DMS53 treated with DMSO at 0.1 percent for 48 hours (cell line): Measurements from ENCODE around the gene RAB11FIP3.

Experiments
- DNase-seq: peaks from one replicate; lab custom pipeline; 2025; ENCODE audit not compliant: unreplicated experiment; lab: John Stamatoyannopoulos, UW

RAB11FIP3 gene

GRCh38 chr16:424033-424622 lies 1.3 kb upstream of the RAB11FIP3 start:
- no peak for DNase-seq

- no peak for DNase-seq
Observed at GRCh38 chr16:424623-425081, 797 bp upstream of the RAB11FIP3 start.

- no peak for DNase-seq
Observed at GRCh38 chr16:425740-426114, 278 bp downstream of the RAB11FIP3 start.

- no peak for DNase-seq
Observed at GRCh38 chr16:426115-426905, 861 bp downstream of the RAB11FIP3 start.

GRCh38 chr16:426906-427249 lies 1.4 kb downstream of the RAB11FIP3 start:
- no peak for DNase-seq

- DNase-seq = no peak
Observed at GRCh38 chr16:427250-427649, 1.8 kb downstream of the RAB11FIP3 start.

- DNase-seq = no peak
Observed at GRCh38 chr16:430904-431303, 5.5 kb downstream of the RAB11FIP3 start.

GRCh38 chr16:440627-441026 lies 15.2 kb downstream of the RAB11FIP3 start:
- no peak for DNase-seq

GRCh38 chr16:441447-441846 lies 16.0 kb downstream of the RAB11FIP3 start:
- DNase-seq = no peak

- DNase-seq = no peak
Observed at GRCh38 chr16:442976-443375, 17.5 kb downstream of the RAB11FIP3 start.

- no peak for DNase-seq
Observed at GRCh38 chr16:444027-444426, 18.6 kb downstream of the RAB11FIP3 start.

- no peak for DNase-seq
Observed at GRCh38 chr16:445566-445965, 20.1 kb downstream of the RAB11FIP3 start.

- no peak for DNase-seq
Observed at GRCh38 chr16:450385-450784, 24.9 kb downstream of the RAB11FIP3 start.

GRCh38 chr16:450785-451512 lies 25.5 kb downstream of the RAB11FIP3 start:
- DNase-seq = peak; percentile 45

GRCh38 chr16:454397-454940 lies 29.0 kb downstream of the RAB11FIP3 start:
- no peak for DNase-seq

GRCh38 chr16:455453-455852 lies 30.0 kb downstream of the RAB11FIP3 start:
- no peak for DNase-seq

- DNase-seq = no peak
Observed at GRCh38 chr16:456891-457483, 31.5 kb downstream of the RAB11FIP3 start.

- no peak for DNase-seq
Observed at GRCh38 chr16:457732-458400, 32.4 kb downstream of the RAB11FIP3 start.

GRCh38 chr16:459761-460160 lies 34.3 kb downstream of the RAB11FIP3 start:
- DNase-seq = no peak

- no peak for DNase-seq
Observed at GRCh38 chr16:460787-461186, 35.3 kb downstream of the RAB11FIP3 start.

- no peak for DNase-seq
Observed at GRCh38 chr16:463071-463470, 37.6 kb downstream of the RAB11FIP3 start.
